GM19463 (cell line): Measurements from ENCODE around the gene LRRFIP2.
"Not testable (repeated sequence)": the region's sequence is repeated elsewhere in the genome, so short reads cannot be mapped to it uniquely, and the experiment has no call there.

Source experiments
- ATAC-seq: cut with Tn5 transposase; IDR thresholded peaks from one replicate; pipeline ENCODE4 v1.9.1; 2021; ENCODE audit warnings: mild to moderate bottlenecking, moderate library complexity; ENCODE audit not compliant: unreplicated experiment

LRRFIP2 gene

GRCh38 chr3:37072892-37073291 lies 101.5 kb downstream of the LRRFIP2 start:
- no peak for ATAC-seq

DNA sequence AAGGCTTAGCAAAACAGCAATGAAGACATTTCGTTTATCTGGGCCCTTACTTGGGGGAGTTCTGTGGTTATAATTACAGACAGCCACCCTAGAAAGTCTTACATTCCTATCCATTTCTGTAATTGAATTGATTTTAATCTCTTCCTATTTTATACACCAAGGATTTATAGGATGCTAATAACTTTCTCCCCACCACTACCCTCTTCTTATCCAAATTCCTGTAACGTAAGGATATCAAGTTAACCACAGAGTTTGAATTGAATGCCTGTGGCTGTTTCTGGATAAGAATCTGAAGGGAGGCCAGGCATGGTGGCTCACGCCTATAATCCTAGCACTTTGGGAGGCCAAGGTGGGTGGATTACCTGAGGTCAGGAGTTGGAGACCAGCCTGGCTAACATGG lies 102.5 kb downstream of the LRRFIP2 start:
- ATAC-seq, result no peak

- no peak for ATAC-seq
Observed at GRCh38 chr3:37068031-37068430, 106.4 kb downstream of the LRRFIP2 start.

DNA sequence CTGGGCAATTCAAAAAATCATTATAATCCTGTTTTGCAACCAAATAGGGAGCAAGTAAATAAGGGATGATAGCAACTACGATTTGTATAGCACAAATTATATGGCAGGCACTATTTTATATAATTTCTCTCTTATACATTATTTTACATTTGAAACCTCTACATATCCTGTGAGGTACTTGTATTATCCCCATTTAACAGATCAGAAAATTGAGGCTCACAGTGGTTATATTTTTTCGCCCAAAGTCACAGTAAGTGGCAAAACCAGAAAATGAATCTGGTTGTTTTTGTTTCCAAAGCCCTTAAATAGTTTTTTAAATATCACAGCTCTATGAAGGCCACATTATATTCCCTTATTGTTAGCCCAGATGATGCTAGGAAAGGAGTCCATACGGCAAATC lies 106.8 kb downstream of the LRRFIP2 start:
- no peak for ATAC-seq

GRCh38 chr3:37064747-37065146 lies 109.6 kb downstream of the LRRFIP2 start:
- no peak for ATAC-seq

- no peak for ATAC-seq
Observed at GRCh38 chr3:37058117-37058516, 116.3 kb downstream of the LRRFIP2 start.

- no peak for ATAC-seq
Observed at GRCh38 chr3:37056826-37057225, 117.6 kb downstream of the LRRFIP2 start.

DNA sequence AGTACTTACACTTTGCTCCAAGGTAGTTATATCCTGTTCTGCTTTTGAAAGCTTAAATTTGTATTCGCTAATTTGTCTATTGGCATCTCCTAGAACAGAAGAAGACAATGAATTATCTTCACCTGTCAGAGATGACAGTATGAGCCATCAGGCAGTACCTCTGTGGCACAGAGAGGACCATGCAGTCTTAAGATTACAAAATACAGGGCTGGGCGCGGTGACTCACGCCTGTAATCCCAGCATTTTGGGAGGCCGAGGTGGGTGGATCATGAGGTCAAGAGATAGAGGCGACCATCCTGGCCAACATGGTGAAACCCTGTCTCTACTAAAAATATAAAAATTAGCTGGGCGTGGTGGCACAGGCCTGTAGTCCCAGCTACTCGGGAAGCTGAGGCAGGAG lies 119.3 kb downstream of the LRRFIP2 start:
- not testable (repeated sequence) for ATAC-seq

GRCh38 chr3:37054370-37054769 lies 120.0 kb downstream of the LRRFIP2 start:
- ATAC-seq, result peak; percentile 77

- ATAC-seq, result no peak
Observed at GRCh38 chr3:37053753-37054152, 120.6 kb downstream of the LRRFIP2 start.

DNA sequence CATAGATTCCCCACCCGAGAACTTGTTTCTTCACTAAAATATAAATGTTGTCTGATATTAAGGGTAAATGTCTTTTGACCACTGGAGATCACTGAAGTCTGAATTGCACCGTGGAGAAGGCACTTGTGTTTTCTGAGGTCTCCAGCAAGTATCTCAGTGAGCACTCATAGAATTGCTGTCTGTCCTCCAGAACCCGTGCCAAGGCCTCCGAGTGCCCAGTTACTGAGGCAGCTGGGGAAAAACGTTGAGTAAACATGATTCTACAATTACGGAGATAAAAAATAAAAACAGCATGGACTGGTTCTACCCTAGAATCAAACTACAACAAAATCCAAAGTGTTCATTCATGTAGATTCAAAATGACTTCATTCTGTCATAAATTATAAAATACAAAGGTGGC lies 121.0 kb downstream of the LRRFIP2 start:
- no peak for ATAC-seq

DNA sequence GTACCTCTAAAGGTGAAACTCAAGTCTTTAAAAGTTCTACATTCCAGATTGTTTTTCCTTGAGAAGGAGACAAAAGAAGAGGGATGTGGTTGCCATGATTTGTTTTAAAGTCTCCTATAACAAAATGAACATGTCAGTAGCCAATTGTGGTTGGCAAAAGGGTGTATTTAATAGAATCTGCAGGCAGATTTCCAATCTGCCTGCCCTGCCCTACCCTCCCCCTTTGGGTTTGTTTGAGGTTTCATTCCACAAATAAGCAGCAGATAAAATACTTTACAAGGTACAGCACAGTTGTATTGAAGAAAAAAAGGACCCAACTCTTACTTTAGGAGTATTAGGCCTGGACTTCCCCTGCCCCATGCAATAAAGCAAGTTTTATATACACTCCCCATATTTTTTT lies 121.5 kb downstream of the LRRFIP2 start:
- ATAC-seq, result no peak

DNA sequence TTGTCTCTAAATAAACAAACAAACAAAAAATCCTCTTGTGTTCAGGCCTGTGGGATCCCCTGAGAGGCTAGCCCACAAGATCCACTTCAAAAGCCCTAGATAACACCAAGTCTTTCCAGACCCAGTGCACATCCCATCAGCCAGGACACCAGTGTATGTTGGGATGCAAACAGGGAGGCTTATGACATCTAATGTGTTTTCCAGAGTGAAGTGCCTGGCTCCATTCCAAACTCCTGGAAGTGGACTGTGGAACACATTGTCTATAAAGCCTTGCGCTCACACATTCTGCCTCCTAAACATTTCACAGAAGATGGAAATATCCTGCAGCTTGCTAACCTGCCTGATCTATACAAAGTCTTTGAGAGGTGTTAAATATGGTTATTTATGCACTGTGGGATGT lies 124.1 kb downstream of the LRRFIP2 start:
- ATAC-seq, result no peak

DNA sequence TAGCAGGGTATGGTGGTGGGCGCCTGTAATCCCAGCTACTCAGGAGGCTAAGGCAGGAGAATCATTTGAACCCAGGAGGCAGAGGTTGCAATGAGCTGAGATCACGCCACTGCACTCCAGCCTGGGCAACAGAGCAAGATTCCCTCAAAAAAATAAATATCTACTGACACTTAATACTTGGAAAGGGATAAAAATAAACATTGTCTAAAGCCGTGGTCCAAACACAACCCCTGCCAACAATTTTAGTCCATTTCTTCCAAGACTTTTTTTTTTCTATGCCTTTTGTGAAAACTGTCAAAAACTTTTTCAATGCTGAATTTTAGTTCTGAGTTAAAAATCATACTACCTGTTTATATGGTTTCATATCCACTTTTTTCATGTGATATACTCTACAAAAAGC lies 131.7 kb downstream of the LRRFIP2 start:
- ATAC-seq, result not testable (repeated sequence)

- ATAC-seq, result no peak
Observed at GRCh38 chr3:37041546-37042195, 132.7 kb downstream of the LRRFIP2 start.

DNA sequence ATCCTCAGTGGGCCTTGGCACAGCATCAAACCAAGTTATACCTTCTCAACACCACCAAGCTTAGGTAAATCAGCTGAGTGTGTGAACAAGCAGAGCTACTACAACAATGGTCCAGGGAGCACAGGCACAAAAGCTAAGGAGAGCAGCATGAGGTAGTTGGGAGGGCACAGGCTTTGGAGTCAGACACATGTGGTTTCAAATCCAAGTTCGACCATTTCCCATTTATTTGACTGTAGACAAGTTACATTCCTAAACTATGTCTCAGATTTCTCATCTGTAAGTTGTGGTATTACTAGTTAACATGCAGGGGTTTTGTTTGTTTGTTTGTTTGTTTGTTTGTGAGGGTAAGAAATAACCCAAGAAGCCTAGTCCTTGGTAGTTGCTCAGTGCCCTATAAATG lies 134.2 kb downstream of the LRRFIP2 start:
- no peak for ATAC-seq

DNA sequence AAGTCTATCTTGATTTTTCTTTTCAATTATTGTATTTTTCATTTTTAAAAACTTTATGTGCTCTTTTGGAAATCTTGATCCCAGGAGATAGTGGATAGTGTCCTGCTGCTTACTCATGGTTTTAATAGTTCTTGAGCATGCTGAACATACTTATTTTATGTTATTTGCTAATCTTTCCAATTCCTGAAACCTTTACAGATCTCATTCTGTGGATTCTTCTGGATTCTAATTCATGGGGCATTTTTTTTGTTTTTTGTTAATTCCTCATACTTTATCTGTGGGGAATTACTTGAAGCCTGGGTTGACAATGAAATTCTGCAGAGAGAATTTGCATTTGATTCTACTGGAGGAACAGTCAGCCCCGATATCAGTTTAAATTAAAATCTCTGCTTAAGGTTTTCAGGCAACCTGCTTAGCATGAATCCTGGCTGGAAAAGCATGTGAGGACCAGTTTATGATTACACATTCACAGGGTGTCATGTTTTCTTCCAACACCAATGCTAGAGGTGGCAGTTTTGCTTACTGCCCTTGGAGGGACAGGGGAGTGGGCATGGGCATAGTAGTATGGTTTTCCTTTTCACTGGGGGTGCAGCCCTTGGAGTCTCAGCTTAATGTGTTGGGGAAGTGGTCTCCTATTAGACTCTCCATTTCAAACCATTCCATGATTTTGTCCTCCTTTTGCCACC lies 135.1 kb downstream of the LRRFIP2 start:
- ATAC-seq, result no peak

GRCh38 chr3:37037352-37037751 lies 137.0 kb downstream of the LRRFIP2 start:
- ATAC-seq, result no peak

- ATAC-seq, result no peak
Observed at GRCh38 chr3:37032961-37033360, 141.4 kb downstream of the LRRFIP2 start.

GRCh38 chr3:37031096-37031682 lies 143.2 kb downstream of the LRRFIP2 start:
- ATAC-seq, result no peak

GRCh38 chr3:37030588-37030987 lies 143.8 kb downstream of the LRRFIP2 start:
- ATAC-seq, result no peak

- ATAC-seq, result no peak
Observed at GRCh38 chr3:37029516-37030163, 144.7 kb downstream of the LRRFIP2 start.
